HG03575 (cell line): ENCODE results near the gene ZNF503.

ENCODE experiments used
- ATAC-seq: cut with Tn5 transposase; IDR thresholded peaks from one replicate; pipeline ENCODE4 v1.9.1; 2021; ENCODE audit not compliant: unreplicated experiment, insufficient number of reproducible peaks, low FRiP score; ENCODE audit errors: extremely low read depth

The ZNF503 gene

GRCh38 chr10:75398692-75399460 is 2.7 kb downstream of the ZNF503 start:
- ATAC-seq = no peak

GRCh38 chr10:75398200-75398691 is 3.3 kb downstream of the ZNF503 start:
- ATAC-seq = no peak

- ATAC-seq = no peak
Observed at GRCh38 chr10:75397496-75398199, 3.9 kb downstream of the ZNF503 start.

- ATAC-seq = no peak
Observed at GRCh38 chr10:75396631-75397495, 4.7 kb downstream of the ZNF503 start.

- ATAC-seq = no peak
Observed at GRCh38 chr10:75395932-75396630, 5.5 kb downstream of the ZNF503 start.

- no peak for ATAC-seq
Observed at GRCh38 chr10:75395066-75395931, 6.3 kb downstream of the ZNF503 start.

- ATAC-seq = no peak
Observed at GRCh38 chr10:75394221-75394620, 7.3 kb downstream of the ZNF503 start.

GRCh38 chr10:75392744-75393143 is 8.8 kb downstream of the ZNF503 start:
- ATAC-seq = no peak

- ATAC-seq = no peak
Observed at GRCh38 chr10:75392271-75392670, 9.3 kb downstream of the ZNF503 start.

GRCh38 chr10:75390178-75390577 is 11.4 kb downstream of the ZNF503 start:
- ATAC-seq = no peak

- no peak for ATAC-seq
Observed at GRCh38 chr10:75388082-75388481, 13.5 kb downstream of the ZNF503 start.

GRCh38 chr10:75386128-75386527 is 15.4 kb downstream of the ZNF503 start:
- ATAC-seq = no peak

GRCh38 chr10:75379817-75380216 is 21.7 kb downstream of the ZNF503 start:
- ATAC-seq = no peak

GRCh38 chr10:75379212-75379724 is 22.3 kb downstream of the ZNF503 start:
- no peak for ATAC-seq

GRCh38 chr10:75378379-75378778 is 23.2 kb downstream of the ZNF503 start:
- no peak for ATAC-seq

GRCh38 chr10:75377869-75378268 is 23.7 kb downstream of the ZNF503 start:
- ATAC-seq = no peak

- ATAC-seq = peak; percentile 61
Observed at GRCh38 chr10:75375838-75376237, 25.7 kb downstream of the ZNF503 start.

- ATAC-seq = no peak
Observed at GRCh38 chr10:75371010-75371409, 30.6 kb downstream of the ZNF503 start.
